ENCODE measurements around the gene ACSL3.

Gene ACSL3

DNA sequence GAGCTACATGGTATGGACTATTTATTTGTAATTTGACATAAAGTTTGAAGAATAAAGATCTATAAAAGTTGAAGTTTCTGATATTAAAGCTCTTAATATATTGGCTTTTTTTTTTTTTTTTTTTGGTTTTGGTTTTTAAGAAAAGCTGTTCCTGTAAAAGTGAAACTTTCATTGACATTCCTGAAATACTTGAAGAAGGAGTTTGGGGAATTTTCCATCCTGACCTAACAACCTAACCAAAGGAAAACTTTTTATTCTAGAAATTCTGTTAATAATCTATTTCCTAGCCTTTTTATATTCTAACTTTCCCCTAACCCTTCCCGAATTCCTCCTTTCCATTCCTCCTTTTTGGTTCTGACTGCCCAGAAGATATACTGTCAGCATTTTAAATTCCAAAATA, 83.7 kb downstream of the ACSL3 start:
- no peaks in the 10 kb centered on the region for H3K9me3 ChIP-seq (replicated peaks in 1 of 11)
- H4K20me1 ChIP-seq = peaks cover 0 to 11% (median 4%) of the 10 kb centered on the region in 11 experiments; a peak in 14 of 22 replicates
- no peak overlapping the region for H3K27ac ChIP-seq
- TF ChIP-seq Cebpa-rat (IDR thresholded peaks at IDR 0.05) = no peak
- H3K27me3 ChIP-seq = no peaks in the 10 kb centered on the region
- H3K36me3 ChIP-seq = peaks cover 15 to 29% (median 23%) of the 10 kb centered on the region in 11 experiments; a peak in 21 of 22 replicates
- no peak overlapping the region for H3K4me2 ChIP-seq
- no peak overlapping the region for H3K4me3 ChIP-seq
- H3K4me1 ChIP-seq = no peaks in the 10 kb centered on the region
- H3K9ac ChIP-seq = no peak overlapping the region

GRCh38 chr2:222944971-222945740, 84.3 kb downstream of the ACSL3 start:
- Histone ChIP-seq H3K4me1 (no peaks in the 10 kb centered on the region), H3K9me3 (replicated peaks in 1 of 11) (no peaks in the 10 kb centered on the region), H3K4me3 (no peak overlapping the region), H3K9ac (no peak overlapping the region), H3K36me3 (peaks cover 11 to 23% (median 17%) of the 10 kb centered on the region in 11 experiments; a peak in 20 of 22 replicates), H3K27me3 (no peaks in the 10 kb centered on the region), H3K27ac (no peak overlapping the region), H3K4me2 (no peak overlapping the region), H4K20me1 (peaks cover 0 to 6% (median 0%) of the 10 kb centered on the region in 11 experiments; a peak in 6 of 22 replicates)
- TF ChIP-seq Cebpa-rat (IDR thresholded peaks at IDR 0.05) = no peak

- H3K4me3 ChIP-seq = no peak overlapping the region
- H3K9ac ChIP-seq = no peak overlapping the region
- H3K4me2 ChIP-seq = no peak overlapping the region
- no peak overlapping the region for H3K27ac ChIP-seq
- no peak for TF ChIP-seq Cebpa-rat (IDR thresholded peaks at IDR 0.05)
- peaks cover 0 to 2% (median 0%) of the 10 kb centered on the region in 10 experiments; a peak in 1 of 20 replicates for H3K4me1 ChIP-seq
- no peaks in the 10 kb centered on the region for H3K27me3 ChIP-seq
- no peaks in the 10 kb centered on the region for H3K9me3 ChIP-seq (replicated peaks in 1 of 11)
- peaks cover 8 to 15% (median 10%) of the 10 kb centered on the region in 11 experiments; a peak in 20 of 22 replicates for H3K36me3 ChIP-seq
- peaks cover 0 to 2% (median 0%) of the 10 kb centered on the region in 11 experiments; a peak in 3 of 22 replicates for H4K20me1 ChIP-seq
Measured at GRCh38 chr2:222945887-222946286, 85.1 kb downstream of the ACSL3 start.

GRCh38 chr2:222946700-222947287, 86.0 kb downstream of the ACSL3 start:
- H3K9ac ChIP-seq = no peak overlapping the region
- peaks cover 0 to 7% (median 0%) of the 10 kb centered on the region in 10 experiments; a peak in 1 of 20 replicates for H3K4me1 ChIP-seq
- no peak for TF ChIP-seq Cebpa-rat (IDR thresholded peaks at IDR 0.05)
- H3K36me3 ChIP-seq = peaks cover 0 to 6% (median under 1%) of the 10 kb centered on the region in 11 experiments; a peak in 9 of 22 replicates
- no peaks in the 10 kb centered on the region for H3K27me3 ChIP-seq
- no peaks in the 10 kb centered on the region for H4K20me1 ChIP-seq
- H3K4me2 ChIP-seq = no peak overlapping the region
- H3K4me3 ChIP-seq = no peak overlapping the region
- no peak overlapping the region for H3K27ac ChIP-seq
- no peaks in the 10 kb centered on the region for H3K9me3 ChIP-seq (replicated peaks in 1 of 11)

- no peaks in the 10 kb centered on the region for H3K36me3 ChIP-seq
- peaks cover 0 to 7% (median 0%) of the 10 kb centered on the region in 10 experiments; a peak in 1 of 20 replicates for H3K4me1 ChIP-seq
- H3K27me3 ChIP-seq = no peaks in the 10 kb centered on the region
- no peak overlapping the region for H3K4me3 ChIP-seq
- H3K4me2 ChIP-seq = no peak overlapping the region
- no peak for TF ChIP-seq Cebpa-rat (IDR thresholded peaks at IDR 0.05)
- no peak overlapping the region for H3K27ac ChIP-seq
- H4K20me1 ChIP-seq = no peaks in the 10 kb centered on the region
- H3K9me3 ChIP-seq (replicated peaks in 1 of 11) = 0 out of 22 replicates have a peak, but pooled peaks cover 0 to 7% (median 0%) of the 10 kb centered on the region in 11 experiments
- H3K9ac ChIP-seq = no peak overlapping the region
Measured at GRCh38 chr2:222949073-222949472, 88.2 kb downstream of the ACSL3 start.

- H3K9ac ChIP-seq = no peak overlapping the region
- H4K20me1 ChIP-seq = no peaks in the 10 kb centered on the region
- H3K4me2 ChIP-seq = no peak overlapping the region
- no peak for TF ChIP-seq Cebpa-rat (IDR thresholded peaks at IDR 0.05)
- H3K27me3 ChIP-seq = no peaks in the 10 kb centered on the region
- H3K4me3 ChIP-seq = no peak overlapping the region
- H3K9me3 ChIP-seq (replicated peaks in 1 of 11) = 0 out of 22 replicates have a peak, but pooled peaks cover 0 to 7% (median 0%) of the 10 kb centered on the region in 11 experiments
- H3K4me1 ChIP-seq = peaks cover 0 to 9% (median 0%) of the 10 kb centered on the region in 10 experiments; a peak in 3 of 20 replicates
- no peaks in the 10 kb centered on the region for H3K36me3 ChIP-seq
- no peak overlapping the region for H3K27ac ChIP-seq
Measured at GRCh38 chr2:222949690-222950323, 89.0 kb downstream of the ACSL3 start.

DNA sequence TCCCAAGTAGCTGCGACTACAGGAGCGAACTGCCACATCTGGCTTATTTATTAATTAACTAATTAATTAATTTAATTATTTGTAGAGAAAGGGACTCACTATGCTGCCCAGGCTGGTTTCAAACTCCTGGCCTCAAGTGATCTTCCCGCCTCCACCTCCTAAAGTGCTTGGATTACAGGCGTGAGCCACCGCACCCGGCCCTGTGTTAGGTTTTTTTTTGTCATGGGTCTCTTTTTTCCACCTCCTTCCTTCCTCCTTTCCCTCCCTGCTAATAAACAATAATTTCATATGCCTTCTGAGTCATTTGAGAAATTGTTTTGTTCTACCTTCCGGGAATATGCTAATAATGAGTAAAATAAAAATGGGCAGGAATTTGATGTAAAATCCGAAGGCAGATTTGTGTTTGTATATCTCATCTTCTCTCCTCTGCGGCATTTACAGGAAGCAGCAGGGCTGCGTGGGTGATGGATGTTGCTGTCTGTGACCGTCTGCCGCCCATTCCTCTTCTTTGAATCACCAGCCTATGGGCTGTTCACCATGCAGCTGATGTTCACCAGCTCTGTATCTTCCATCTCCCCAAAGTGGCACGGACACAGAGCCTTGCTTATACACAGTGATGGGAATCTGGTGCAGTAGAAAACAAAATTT, 89.9 kb downstream of the ACSL3 start:
- no peak for TF ChIP-seq Cebpa-rat (IDR thresholded peaks at IDR 0.05)
- Histone ChIP-seq H4K20me1 (no peaks in the 10 kb centered on the region), H3K4me1 (peaks cover 0 to 16% (median 0%) of the 10 kb centered on the region in 10 experiments; a peak in 3 of 20 replicates), H3K9ac (no peak overlapping the region), H3K4me2 (no peak overlapping the region), H3K9me3 (replicated peaks in 1 of 11) (0 out of 22 replicates have a peak, but pooled peaks cover 0 to 7% (median 0%) of the 10 kb centered on the region in 11 experiments), H3K27me3 (no peaks in the 10 kb centered on the region), H3K36me3 (no peaks in the 10 kb centered on the region), H3K4me3 (no peak overlapping the region), H3K27ac (no peak overlapping the region)

- H3K4me1 ChIP-seq = peaks cover 0 to 16% (median 0%) of the 10 kb centered on the region in 10 experiments; a peak in 3 of 20 replicates
- peaks cover 0 to 7% (median 0%) of the 10 kb centered on the region in 11 experiments; a peak in 3 of 22 replicates for H3K9me3 ChIP-seq (replicated peaks in 1 of 11)
- H3K4me2 ChIP-seq = no peak overlapping the region
- no peaks in the 10 kb centered on the region for H4K20me1 ChIP-seq
- H3K27ac ChIP-seq = no peak overlapping the region
- H3K4me3 ChIP-seq = no peak overlapping the region
- no peaks in the 10 kb centered on the region for H3K36me3 ChIP-seq
- H3K9ac ChIP-seq = no peak overlapping the region
- no peak for TF ChIP-seq Cebpa-rat (IDR thresholded peaks at IDR 0.05)
- H3K27me3 ChIP-seq = no peaks in the 10 kb centered on the region
Measured at GRCh38 chr2:222952204-222952603, 91.4 kb downstream of the ACSL3 start.

Data from BLaER1 treated with 17β-estradiol and CSF1 and Interleukin-3, amounts not matched to agents 10 nM and 100 nM (cell line).